ENCODE data around the gene HYDIN. TPM values are rescaled to one million over a fixed set of nuclear protein-coding genes. Genes with fewer than 3 reads are reported as not detected.

The HYDIN gene
- total RNA-seq, 4 donors from 2014 or later, result 0.16 to 2.0 (median 1.4) TPM; not detected in 1

DNA sequence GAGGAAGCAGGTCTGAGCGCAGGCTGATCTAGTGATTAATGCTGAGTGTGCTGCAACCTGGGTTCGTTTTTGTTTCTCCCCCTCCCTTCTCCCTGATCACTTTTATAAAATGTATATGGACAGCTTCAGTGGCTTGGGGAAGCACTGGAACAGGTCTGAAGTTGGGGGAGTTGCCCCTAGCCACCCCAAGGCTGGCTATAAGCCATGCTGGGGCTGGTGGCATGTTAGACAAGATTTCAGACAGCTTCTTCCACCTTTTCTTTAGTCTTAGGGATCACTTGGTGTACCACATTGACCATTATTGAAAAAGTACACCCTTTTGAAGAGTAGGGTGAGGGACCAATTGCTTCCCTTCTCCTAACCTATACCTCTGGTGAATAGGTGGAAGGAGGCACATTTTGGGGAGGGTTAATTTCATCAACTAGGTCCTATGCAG is 425.8 kb downstream of the HYDIN start:
- intact Hi-C loops (cut with DNase I; ENCODE audit: low total_unique reads) (no loop called here), in situ Hi-C loops (cut with MboI; ENCODE audit: low pct_ligation_motif_present in 1 of 4, low pct_unique_long_range_greater_than_20kb in 1 of 4, low sequenced_read_pairs in 3 of 4) (no loop called here)
- no peak for TF ChIP-seq POLR2AphosphoS5 (IDR thresholded peaks at IDR 0.05)
- TF ChIP-seq, protein P1, sequence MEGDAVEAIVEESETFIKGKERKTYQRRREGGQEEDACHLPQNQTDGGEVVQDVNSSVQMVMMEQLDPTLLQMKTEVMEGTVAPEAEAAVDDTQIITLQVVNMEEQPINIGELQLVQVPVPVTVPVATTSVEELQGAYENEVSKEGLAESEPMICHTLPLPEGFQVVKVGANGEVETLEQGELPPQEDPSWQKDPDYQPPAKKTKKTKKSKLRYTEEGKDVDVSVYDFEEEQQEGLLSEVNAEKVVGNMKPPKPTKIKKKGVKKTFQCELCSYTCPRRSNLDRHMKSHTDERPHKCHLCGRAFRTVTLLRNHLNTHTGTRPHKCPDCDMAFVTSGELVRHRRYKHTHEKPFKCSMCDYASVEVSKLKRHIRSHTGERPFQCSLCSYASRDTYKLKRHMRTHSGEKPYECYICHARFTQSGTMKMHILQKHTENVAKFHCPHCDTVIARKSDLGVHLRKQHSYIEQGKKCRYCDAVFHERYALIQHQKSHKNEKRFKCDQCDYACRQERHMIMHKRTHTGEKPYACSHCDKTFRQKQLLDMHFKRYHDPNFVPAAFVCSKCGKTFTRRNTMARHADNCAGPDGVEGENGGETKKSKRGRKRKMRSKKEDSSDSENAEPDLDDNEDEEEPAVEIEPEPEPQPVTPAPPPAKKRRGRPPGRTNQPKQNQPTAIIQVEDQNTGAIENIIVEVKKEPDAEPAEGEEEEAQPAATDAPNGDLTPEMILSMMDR (IDR thresholded peaks at IDR 0.05), result no peak
- TF ChIP-seq EP300 (IDR thresholded peaks at IDR 0.05; ENCODE audit: low read depth), result no peak
- no peak for TF ChIP-seq POLR2A (IDR thresholded peaks at IDR 0.05)
- Histone ChIP-seq H3K9me3 (no peaks in the 10 kb centered on the region), H3K4me1 (peaks cover 7 to 10% (median 8%) of the 10 kb centered on the region in 4 donors), H3K27me3 (peaks cover 5% of the 10 kb centered on the region), H3K36me3 (no peaks in the 10 kb centered on the region), H3K4me3 (no peak overlapping the region), H3K27ac (no peak overlapping the region)
- no peak for DNase-seq
- 56% methylated on average over 2 of the region's 2 CpGs; no CpG with 5 or more reads in 1 of the 2 donors for WGBS, 2 donors (ENCODE audit: low coverage in 1 of 2)

DNA sequence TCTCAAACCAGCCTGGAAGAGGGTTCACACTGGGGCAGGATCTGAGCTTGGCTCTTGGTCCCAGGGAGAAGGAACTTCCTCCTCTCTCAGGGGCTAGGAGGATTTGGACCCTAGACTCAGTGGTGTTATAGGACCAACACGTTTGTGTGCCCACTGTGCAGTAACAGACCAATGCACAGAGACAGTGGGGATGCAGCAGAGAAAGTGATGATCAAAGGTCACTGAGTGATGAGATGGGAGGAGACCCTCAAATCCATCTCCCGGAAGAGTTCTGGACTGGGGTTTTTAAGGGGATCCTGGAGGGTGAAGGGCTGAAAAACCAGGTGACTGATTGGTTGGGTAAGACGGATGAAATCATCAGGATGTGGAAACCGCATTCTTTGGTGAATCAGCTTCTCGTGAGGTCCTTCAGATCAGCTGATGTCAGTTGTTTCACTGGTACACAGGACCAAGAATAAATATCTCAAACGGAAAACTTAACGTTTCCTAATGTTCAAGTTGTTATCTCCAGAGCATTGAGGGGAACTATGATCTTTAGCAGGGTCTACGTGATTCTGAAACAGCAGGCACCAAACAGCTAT is 426.3 kb downstream of the HYDIN start:
- no peak for DNase-seq
- TF ChIP-seq POLR2AphosphoS5 (IDR thresholded peaks at IDR 0.05) (no peak), POLR2A (IDR thresholded peaks at IDR 0.05) (no peak), EP300 (IDR thresholded peaks at IDR 0.05; ENCODE audit: low read depth) (no peak)
- TF ChIP-seq, protein P1 (IDR thresholded peaks at IDR 0.05), result no peak
- H3K36me3 ChIP-seq, result no peaks in the 10 kb centered on the region
- intact Hi-C loops (cut with DNase I; ENCODE audit: low total_unique reads) (no loop called here), in situ Hi-C loops (cut with MboI; ENCODE audit: low pct_ligation_motif_present in 1 of 4, low pct_unique_long_range_greater_than_20kb in 1 of 4, low sequenced_read_pairs in 3 of 4) (no loop called here)
- H3K9me3 ChIP-seq, result no peaks in the 10 kb centered on the region
- H3K4me1 ChIP-seq, result peaks cover 10 to 13% (median 11%) of the 10 kb centered on the region in 4 donors
- H3K4me3 ChIP-seq, result no peak overlapping the region
- H3K27me3 ChIP-seq, result peaks cover 5% of the 10 kb centered on the region
- H3K27ac ChIP-seq, result no peak overlapping the region
- 72 to 75% methylated on average over 8 of the region's 8 CpGs for WGBS, 2 donors (ENCODE audit: low coverage in 1 of 2)

DNA sequence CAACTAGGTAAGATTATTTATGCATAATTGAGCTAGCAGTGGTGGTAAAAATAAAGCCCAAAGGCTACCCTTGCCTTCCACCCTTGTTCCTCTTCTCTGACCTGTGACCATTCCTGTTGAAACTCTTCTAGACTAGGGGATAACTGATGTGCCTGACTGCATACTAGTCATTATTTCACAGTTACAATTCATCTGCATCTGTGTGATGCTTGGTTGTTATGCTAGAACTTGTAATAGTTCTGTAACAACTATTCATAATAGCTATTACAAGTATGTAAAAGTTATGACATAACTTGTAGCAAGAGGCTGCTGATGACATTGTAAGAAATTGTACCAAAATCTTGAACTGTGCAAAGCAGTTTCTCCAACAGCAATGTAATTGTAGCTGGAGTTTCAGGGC is 427.2 kb downstream of the HYDIN start:
- TF ChIP-seq, protein P1 (IDR thresholded peaks at IDR 0.05), result no peak
- TF ChIP-seq POLR2AphosphoS5 (IDR thresholded peaks at IDR 0.05) (no peak), EP300 (IDR thresholded peaks at IDR 0.05; ENCODE audit: low read depth) (no peak), POLR2A (IDR thresholded peaks at IDR 0.05) (no peak)
- H3K4me3 ChIP-seq, result no peak overlapping the region
- in situ Hi-C loops (cut with MboI; ENCODE audit: low pct_ligation_motif_present in 1 of 4, low pct_unique_long_range_greater_than_20kb in 1 of 4, low sequenced_read_pairs in 3 of 4) (no loop called here), intact Hi-C loops (cut with DNase I; ENCODE audit: low total_unique reads) (no loop called here)
- H3K27ac ChIP-seq, result no peak overlapping the region
- H3K4me1 ChIP-seq, result peaks cover 10 to 17% (median 11%) of the 10 kb centered on the region in 4 donors
- no peaks in the 10 kb centered on the region for H3K9me3 ChIP-seq
- no peak for DNase-seq
- H3K27me3 ChIP-seq, result no peaks in the 10 kb centered on the region
- H3K36me3 ChIP-seq, result no peaks in the 10 kb centered on the region

DNA sequence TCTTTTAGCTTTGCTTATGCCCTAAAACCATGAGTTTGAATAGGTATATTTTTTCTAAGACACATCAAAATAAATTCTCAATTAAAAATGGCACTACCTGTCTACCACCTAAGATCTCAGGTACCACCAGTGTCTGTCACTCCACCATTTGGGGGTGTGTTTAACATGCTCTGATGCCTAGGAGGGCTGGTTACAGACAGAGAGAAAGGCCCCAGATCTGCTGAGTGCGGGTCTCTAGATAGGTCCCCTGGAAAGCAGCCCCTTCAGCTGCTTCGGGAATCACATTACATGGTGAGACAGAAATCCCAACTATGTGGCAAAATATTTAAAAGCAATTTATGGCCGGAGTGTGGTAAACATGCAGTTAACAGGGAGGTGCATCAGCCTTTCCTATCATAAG is 428.9 kb downstream of the HYDIN start:
- Histone ChIP-seq H3K36me3 (no peaks in the 10 kb centered on the region), H3K4me1 (peaks cover 10 to 17% (median 13%) of the 10 kb centered on the region in 4 donors), H3K9me3 (no peaks in the 10 kb centered on the region), H3K4me3 (no peak overlapping the region), H3K27ac (no peak overlapping the region), H3K27me3 (no peaks in the 10 kb centered on the region)
- TF ChIP-seq POLR2AphosphoS5 (IDR thresholded peaks at IDR 0.05), result no peak
- TF ChIP-seq EP300 (IDR thresholded peaks at IDR 0.05; ENCODE audit: low read depth), result no peak
- TF ChIP-seq, protein P1 (IDR thresholded peaks at IDR 0.05), result no peak
- TF ChIP-seq POLR2A (IDR thresholded peaks at IDR 0.05), result no peak
- intact Hi-C loops (cut with DNase I; ENCODE audit: low total_unique reads) (no loop called here), in situ Hi-C loops (cut with MboI; ENCODE audit: low pct_ligation_motif_present in 1 of 4, low pct_unique_long_range_greater_than_20kb in 1 of 4, low sequenced_read_pairs in 3 of 4) (no loop called here)
- no peak for DNase-seq
- 93% methylated on average over 3 of the region's 3 CpGs; no CpG with 5 or more reads in 1 of the 2 donors for WGBS, 2 donors (ENCODE audit: low coverage in 1 of 2)
